ENCODE results near the gene SERPINA3.

The SERPINA3 gene

DNA sequence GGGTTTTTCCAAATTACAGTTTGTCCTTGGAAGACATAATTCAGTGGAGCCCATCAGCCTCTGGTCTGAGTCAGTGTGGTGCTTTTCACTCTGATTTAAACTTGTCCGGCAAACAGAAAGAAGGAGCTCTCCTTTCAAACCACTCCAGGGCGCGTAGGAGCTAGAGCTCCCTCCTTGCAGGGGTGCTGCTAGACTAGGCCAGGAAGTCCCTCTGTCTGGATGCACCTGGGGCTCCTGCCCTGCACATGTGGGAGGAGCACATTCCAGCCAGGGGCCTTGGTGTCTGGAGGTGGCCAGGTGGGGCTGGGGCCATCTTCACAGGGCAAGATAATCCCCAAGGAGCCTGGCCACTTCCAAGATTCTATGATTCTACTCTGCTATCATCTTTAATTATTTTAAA, 3.1 kb downstream of the SERPINA3 start:
- Mint-ChIP-seq H3K4me3 (no peak overlapping the region), H3K36me3 (peaks cover 3% of the 10 kb centered on the region), H3K27ac (no peak overlapping the region)

DNA sequence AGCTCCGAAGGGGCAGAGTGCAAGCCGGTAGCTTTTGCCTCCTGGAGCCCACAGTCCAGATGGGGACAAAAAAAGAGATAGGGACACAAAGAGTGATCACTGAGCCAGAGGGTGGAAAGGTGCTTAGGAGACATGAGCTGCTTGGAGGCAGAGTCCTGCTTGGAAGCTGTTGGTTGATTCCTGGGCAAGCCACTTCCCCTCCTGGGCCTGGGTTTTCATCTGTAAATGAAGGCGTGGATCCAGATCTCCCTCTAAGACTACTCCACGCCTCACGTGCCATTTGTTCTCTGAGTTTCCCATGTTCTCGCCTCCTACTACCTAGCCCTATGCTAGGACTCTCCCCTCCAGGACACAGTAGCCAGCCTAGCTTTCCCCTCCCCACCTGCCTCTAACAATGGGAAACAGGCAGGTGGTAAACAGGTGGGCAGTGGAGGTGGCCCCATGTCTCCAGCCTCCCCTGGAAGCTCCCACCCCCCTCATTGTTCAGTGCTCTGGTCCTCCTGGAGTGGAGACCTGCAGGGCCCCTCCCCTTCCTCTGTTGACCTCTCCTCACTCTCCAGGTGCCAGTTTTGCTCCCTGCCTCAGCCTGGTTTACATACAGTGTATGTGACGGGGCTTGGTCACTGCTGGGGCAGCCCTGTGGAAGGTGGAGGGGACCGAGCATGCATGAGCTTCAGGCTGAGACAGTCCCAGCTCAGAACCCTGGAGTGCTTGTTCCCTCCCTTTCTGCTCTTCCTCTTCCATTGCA, 3.8 kb downstream of the SERPINA3 start:
- H3K4me3 Mint-ChIP-seq, result no peak overlapping the region
- H3K36me3 Mint-ChIP-seq, result peaks cover 3% of the 10 kb centered on the region
- no peak overlapping the region for H3K27ac Mint-ChIP-seq
- H3K4me1 Mint-ChIP-seq (ENCODE audit: low read depth), result no peaks in the 10 kb centered on the region
- no peaks in the 10 kb centered on the region for H3K27me3 Mint-ChIP-seq
- H3K9me3 Mint-ChIP-seq (ENCODE audit: low read depth), result peaks cover 18% of the 10 kb centered on the region

More for the DNA sequence above, 3.1 kb downstream of the SERPINA3 start:
- Mint-ChIP-seq H3K4me1 (ENCODE audit: low read depth) (no peaks in the 10 kb centered on the region), H3K9me3 (ENCODE audit: low read depth) (peaks cover 18% of the 10 kb centered on the region), H3K27me3 (no peaks in the 10 kb centered on the region)

DNA sequence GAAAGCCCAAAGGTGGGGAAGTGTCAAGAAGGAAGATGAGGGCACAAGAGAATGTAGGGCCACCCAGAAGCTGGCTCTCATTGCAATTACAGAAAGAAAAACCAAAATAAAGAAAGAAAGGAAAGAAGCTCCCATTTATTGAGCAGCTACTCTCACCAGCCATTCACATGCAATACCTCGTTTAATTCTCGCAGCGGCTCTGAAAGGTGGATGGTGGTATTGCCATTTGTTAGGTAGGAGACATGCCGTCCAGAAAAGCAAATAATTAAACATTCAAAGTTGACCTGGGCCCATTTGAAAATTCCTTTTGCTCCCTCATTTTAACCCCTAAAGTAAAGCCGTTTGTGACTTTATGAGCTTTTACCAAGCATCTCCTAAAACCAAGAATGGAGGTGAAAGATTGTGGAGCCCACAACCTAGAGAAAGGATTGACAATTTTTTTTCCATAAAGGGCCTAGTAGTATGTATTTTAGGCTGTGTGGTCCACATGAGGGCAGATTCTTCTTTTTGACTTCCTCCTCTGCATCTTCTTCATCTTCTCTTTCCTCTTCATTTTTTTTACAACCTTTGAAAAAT, 5.3 kb downstream of the SERPINA3 start:
- H3K4me3 Mint-ChIP-seq, result no peak overlapping the region
- H3K9me3 Mint-ChIP-seq (ENCODE audit: low read depth), result peaks cover 18% of the 10 kb centered on the region
- H3K27me3 Mint-ChIP-seq, result no peaks in the 10 kb centered on the region
- peaks cover 3% of the 10 kb centered on the region for H3K36me3 Mint-ChIP-seq
- no peaks in the 10 kb centered on the region for H3K4me1 Mint-ChIP-seq (ENCODE audit: low read depth)
- no peak overlapping the region for H3K27ac Mint-ChIP-seq

DNA sequence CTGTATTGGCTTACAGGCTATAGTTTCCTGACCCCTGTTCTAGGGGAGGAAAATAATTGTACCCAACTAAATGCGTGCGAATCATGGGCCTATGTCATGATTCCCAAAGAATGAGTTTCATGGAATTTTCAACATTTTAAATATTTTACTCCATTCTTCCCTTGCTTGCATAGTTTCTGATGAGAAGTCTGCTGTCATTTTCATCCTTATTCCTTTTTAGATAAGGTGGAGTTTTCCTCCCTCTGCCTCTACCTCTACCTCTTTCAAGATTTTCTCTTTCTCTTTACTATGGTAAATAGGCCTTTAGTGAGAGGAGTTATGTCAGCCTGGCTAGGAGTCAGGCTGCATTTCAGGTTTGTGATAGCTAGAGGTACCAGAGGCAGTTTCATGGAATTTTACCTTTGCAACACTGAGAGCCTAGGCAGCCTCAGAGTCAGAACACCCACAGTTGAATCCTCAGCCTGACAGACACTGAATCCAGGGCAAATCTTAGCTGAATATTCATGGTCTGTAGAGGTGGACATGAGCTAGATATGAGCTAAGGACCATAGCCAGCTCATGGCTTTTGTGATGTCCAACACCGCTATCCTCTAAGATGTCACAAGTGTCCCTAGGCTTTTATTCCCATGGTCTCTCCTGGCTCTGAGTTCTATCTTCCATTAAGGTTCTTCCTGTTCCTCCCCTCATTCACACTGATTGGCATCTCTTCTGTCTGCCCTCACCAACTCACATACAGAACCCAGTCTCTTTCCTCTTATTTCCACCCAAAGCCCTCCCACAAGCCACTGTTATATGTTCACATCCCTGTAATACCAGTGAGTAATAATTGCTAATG, 6.0 kb downstream of the SERPINA3 start:
- peaks cover 3% of the 10 kb centered on the region for H3K36me3 Mint-ChIP-seq
- H3K4me1 Mint-ChIP-seq (ENCODE audit: low read depth), result no peaks in the 10 kb centered on the region
- peaks cover 18% of the 10 kb centered on the region for H3K9me3 Mint-ChIP-seq (ENCODE audit: low read depth)
- H3K27me3 Mint-ChIP-seq, result no peaks in the 10 kb centered on the region
- no peak overlapping the region for H3K27ac Mint-ChIP-seq
- H3K4me3 Mint-ChIP-seq, result no peak overlapping the region

DNA sequence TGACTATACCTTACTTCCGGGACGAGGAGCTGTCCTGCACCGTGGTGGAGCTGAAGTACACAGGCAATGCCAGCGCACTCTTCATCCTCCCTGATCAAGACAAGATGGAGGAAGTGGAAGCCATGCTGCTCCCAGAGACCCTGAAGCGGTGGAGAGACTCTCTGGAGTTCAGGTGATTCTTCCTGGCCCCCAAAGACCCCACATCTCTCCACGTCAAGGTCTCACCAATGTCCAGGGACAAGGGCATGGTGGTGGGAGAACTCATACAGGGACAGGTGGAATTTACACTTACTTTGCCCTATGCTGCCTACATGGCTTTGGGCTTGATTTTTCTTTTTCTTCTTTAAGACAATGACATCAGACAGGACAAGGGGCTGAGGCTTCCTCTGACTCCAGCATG, 7.1 kb downstream of the SERPINA3 start:
- no peaks in the 10 kb centered on the region for H3K4me1 Mint-ChIP-seq (ENCODE audit: low read depth)
- no peak overlapping the region for H3K27ac Mint-ChIP-seq
- peaks cover 18% of the 10 kb centered on the region for H3K9me3 Mint-ChIP-seq (ENCODE audit: low read depth)
- H3K36me3 Mint-ChIP-seq, result peaks cover 3% of the 10 kb centered on the region
- no peak overlapping the region for H3K4me3 Mint-ChIP-seq
- no peaks in the 10 kb centered on the region for H3K27me3 Mint-ChIP-seq

DNA sequence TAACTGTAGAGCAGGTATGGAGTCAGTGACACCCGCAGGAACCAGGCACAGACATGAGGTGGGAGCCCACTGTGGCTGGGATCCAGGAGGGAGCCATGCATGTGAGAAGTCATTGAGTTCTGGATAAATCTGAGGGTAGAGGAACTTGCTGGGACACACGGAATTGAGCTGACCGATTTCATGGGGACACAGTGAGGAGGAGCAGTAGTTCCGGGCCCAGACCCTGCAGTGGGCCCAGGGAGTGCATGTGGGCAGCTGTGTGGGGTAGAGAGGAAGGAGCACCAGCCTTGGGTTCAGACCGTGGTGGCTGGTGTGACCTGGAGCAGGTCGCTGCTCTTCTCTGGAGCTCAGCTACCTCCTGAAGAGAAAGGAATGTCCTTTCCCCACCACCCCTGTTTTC, 8.4 kb downstream of the SERPINA3 start:
- H3K36me3 Mint-ChIP-seq, result peaks cover 3% of the 10 kb centered on the region
- H3K4me1 Mint-ChIP-seq (ENCODE audit: low read depth), result no peaks in the 10 kb centered on the region

DNA sequence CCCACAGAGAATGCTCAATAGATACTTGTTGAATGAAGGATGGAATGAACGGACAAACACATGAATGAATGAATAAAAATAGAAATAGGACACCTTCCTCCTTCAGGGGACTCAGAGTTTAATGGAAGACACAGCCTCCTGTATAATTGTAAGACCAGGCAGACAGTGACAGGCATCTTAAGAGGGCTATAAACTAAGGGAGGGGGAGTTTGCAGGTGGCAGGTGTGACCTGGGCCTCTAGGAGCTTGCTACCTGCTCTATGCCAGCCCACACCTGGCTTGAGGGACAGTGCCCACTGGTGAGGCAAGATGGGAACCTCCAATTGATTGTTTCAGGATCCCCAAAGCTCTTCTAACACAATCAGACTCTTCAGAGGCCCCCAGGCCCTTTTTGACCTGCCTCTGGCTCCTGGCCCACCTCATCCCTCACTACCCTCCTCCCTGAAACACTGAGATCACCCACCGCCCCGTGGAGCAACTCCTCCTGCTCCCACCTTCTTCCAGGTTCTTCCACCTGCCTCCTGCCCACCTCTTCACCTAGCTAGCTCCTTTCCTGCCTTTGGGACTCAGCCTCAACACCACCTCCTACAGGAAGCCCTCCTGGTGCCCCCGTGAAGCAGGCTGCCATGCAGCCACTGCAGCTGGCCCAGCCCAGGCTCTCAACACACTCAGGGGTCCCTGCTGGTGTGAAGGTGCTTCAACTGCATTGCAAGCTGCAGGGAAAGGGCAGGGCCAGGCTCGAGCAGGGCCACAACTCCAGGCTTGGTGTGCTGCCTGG, 9.4 kb downstream of the SERPINA3 start:
- no peaks in the 10 kb centered on the region for H3K4me1 Mint-ChIP-seq (ENCODE audit: low read depth)
- H3K9me3 Mint-ChIP-seq (ENCODE audit: low read depth), result peaks cover 18% of the 10 kb centered on the region
- H3K36me3 Mint-ChIP-seq, result peaks cover 3% of the 10 kb centered on the region
- H3K27ac Mint-ChIP-seq, result no peak overlapping the region
- no peak overlapping the region for H3K4me3 Mint-ChIP-seq
- H3K27me3 Mint-ChIP-seq, result no peaks in the 10 kb centered on the region

More for the DNA sequence above, 8.4 kb downstream of the SERPINA3 start:
- H3K9me3 Mint-ChIP-seq (ENCODE audit: low read depth), result peaks cover 18% of the 10 kb centered on the region
- H3K27me3 Mint-ChIP-seq, result no peaks in the 10 kb centered on the region
- no peak overlapping the region for H3K4me3 Mint-ChIP-seq
- H3K27ac Mint-ChIP-seq, result no peak overlapping the region

DNA sequence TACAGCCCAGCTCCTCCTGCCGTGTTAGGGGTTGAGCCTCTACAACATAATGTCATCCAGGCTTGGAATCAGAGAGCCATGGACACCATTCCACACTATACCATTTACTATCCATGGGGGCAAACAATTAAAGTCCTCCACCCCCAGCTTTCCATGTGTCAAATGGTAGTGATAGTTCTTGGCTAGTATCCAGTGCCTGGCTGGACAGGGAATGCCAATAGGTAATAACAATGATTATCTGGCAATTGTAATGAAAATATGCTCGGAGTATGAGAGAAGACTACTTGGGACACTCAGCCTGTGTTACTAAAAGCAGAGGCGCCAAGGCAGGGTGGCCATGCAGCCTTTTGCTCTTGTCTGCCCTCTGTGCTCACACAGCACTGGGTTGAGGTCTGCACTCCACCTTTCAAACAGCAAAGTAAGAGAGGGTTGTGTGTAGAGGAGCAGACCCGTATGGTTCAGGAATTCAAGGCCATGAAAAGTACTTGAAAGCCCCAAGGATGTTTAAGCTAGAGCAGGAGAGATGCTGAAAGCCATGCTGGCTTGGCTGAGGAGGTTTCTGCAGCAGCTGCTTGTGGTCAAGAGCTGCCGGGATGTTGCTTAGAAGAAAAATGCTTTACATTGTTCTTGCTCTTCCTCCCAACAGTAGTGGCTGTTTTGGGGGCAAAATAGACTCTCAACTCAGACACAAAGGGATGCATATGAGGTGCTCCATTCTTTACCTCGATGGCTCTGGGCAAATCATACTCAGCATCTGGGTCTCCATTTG, 10.6 kb downstream of the SERPINA3 start:
- no peaks in the 10 kb centered on the region for H3K4me1 Mint-ChIP-seq (ENCODE audit: low read depth)
- H3K4me3 Mint-ChIP-seq, result no peak overlapping the region
- peaks cover 3% of the 10 kb centered on the region for H3K36me3 Mint-ChIP-seq
- H3K27ac Mint-ChIP-seq, result no peak overlapping the region
- peaks cover 10% of the 10 kb centered on the region for H3K9me3 Mint-ChIP-seq (ENCODE audit: low read depth)
- no peaks in the 10 kb centered on the region for H3K27me3 Mint-ChIP-seq

DNA sequence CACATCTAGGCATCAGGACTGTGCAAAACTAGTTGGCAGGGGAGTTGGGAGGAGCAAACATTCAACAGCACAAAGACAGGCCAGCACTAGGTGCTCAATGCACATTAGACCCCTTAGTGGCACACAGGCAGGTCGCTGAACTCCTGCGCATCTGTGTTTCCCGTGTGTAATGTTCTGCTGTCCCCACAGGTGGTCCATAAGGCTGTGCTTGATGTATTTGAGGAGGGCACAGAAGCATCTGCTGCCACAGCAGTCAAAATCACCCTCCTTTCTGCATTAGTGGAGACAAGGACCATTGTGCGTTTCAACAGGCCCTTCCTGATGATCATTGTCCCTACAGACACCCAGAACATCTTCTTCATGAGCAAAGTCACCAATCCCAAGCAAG, 11.2 kb downstream of the SERPINA3 start:
- no peak overlapping the region for H3K27ac Mint-ChIP-seq
- H3K4me1 Mint-ChIP-seq (ENCODE audit: low read depth), result no peaks in the 10 kb centered on the region
- peaks cover 3% of the 10 kb centered on the region for H3K36me3 Mint-ChIP-seq
- peaks cover 7% of the 10 kb centered on the region for H3K9me3 Mint-ChIP-seq (ENCODE audit: low read depth)
- no peak overlapping the region for H3K4me3 Mint-ChIP-seq
- no peaks in the 10 kb centered on the region for H3K27me3 Mint-ChIP-seq

DNA sequence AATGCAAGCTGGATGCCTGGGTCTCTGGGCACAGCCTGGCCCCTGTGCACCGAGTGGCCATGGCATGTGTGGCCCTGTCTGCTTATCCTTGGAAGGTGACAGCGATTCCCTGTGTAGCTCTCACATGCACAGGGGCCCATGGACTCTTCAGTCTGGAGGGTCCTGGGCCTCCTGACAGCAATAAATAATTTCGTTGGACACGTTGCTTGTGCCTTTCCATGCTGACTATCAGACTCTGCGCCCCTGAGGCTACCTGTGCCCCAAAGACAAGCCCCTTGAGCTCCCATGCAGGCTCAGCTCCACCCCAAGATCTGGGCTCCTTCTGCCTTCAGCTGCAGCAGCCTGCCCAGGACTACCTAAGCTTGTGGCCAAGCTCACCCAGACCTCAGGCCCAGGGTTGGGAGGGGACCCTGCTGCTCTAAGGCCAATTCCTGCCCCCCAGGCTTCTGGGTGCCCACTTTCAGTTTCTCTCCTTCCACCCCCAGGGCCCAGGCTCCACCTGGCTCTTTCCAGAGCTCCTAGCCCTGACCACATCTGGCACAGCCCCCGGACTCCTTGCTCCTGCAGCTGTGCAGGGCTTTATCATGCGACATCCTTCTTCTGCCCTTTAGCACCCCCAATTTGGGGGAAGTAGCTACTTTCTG, 11.8 kb downstream of the SERPINA3 start:
- H3K36me3 Mint-ChIP-seq, result no peaks in the 10 kb centered on the region
- H3K4me3 Mint-ChIP-seq, result no peak overlapping the region
- H3K9me3 Mint-ChIP-seq (ENCODE audit: low read depth), result peaks cover 1% of the 10 kb centered on the region
- no peak overlapping the region for H3K27ac Mint-ChIP-seq
- no peaks in the 10 kb centered on the region for H3K27me3 Mint-ChIP-seq
- no peaks in the 10 kb centered on the region for H3K4me1 Mint-ChIP-seq (ENCODE audit: low read depth)

DNA sequence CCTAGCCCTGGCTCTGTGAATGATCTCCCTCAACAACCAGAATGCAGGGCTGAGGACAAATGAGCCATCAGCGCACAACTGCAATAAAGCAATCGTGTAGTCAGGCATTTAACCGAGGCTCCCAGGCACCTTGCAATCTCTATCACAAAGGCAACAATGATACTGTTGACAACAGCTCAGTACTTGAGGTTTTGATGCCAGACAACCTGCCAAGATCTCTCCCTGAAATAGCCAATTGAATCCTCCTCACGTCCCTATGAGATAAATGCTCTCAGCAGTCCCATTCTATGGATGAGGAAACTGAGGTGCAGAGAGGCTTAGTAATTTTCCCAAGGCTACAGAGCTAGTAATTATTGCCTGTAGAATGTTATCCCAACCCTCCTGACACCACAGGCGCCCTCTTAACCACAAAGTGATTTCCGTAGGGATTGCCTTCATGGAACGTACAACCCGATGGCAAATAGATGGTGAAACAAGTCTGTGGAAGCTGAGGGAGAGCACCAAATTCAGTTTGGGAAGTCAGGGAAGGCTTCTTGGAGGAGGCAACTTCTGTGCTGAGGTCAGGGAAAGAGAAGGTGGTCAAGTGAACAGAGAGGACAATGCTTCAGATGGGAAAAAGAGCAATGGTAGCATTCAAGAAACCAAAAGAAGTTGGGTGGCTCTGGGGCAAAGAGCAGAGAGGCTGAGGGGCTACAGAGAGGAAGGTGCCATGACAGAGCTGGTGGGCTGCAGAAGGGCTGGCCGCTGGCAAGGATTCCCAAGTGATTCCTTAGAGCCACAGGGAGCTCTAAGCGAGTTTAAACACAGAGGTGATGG, 12.6 kb downstream of the SERPINA3 start:
- no peaks in the 10 kb centered on the region for H3K27me3 Mint-ChIP-seq
- no peaks in the 10 kb centered on the region for H3K4me1 Mint-ChIP-seq (ENCODE audit: low read depth)
- no peak overlapping the region for H3K4me3 Mint-ChIP-seq
- no peaks in the 10 kb centered on the region for H3K36me3 Mint-ChIP-seq
- no peaks in the 10 kb centered on the region for H3K9me3 Mint-ChIP-seq (ENCODE audit: low read depth)
- H3K27ac Mint-ChIP-seq, result no peak overlapping the region

DNA sequence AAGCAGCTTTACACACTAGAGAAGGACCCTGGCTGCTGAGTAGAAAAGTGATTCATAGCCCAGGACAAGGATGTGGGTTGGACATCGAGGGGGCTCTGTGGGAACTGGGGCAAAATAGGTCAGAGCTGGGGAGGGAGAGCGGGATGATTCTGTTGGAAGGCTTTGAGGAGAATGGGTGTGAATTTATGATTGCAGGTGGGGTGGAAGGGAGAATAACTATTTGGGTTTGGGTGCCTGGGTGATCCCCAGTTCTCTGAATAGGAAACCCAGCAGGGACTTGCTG, 13.1 kb downstream of the SERPINA3 start:
- H3K9me3 Mint-ChIP-seq (ENCODE audit: low read depth), result no peaks in the 10 kb centered on the region
- no peak overlapping the region for H3K4me3 Mint-ChIP-seq
- no peak overlapping the region for H3K27ac Mint-ChIP-seq
- no peaks in the 10 kb centered on the region for H3K4me1 Mint-ChIP-seq (ENCODE audit: low read depth)
- H3K36me3 Mint-ChIP-seq, result no peaks in the 10 kb centered on the region
- H3K27me3 Mint-ChIP-seq, result no peaks in the 10 kb centered on the region

DNA sequence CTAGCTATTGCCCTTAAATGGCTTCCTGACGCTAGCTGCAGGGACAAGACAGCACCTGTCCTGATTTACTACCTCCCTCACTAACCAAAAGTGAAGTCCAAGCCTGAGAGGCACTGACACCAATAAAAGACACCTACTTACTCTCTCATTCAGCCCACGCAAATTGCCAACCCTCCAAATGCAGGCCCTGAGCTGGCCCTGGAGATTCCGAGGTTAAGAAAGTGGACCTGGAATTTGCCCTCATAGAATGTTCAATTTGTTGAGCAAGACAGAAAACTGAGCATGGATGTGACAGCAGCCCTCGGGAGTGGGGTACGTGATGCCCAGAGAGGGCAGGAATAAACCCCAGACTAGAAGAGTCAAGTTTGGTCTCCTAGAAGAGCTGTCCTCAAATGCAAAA, 16.4 kb downstream of the SERPINA3 start:
- Mint-ChIP-seq H3K4me3 (no peak overlapping the region), H3K36me3 (no peaks in the 10 kb centered on the region), H3K4me1 (ENCODE audit: low read depth) (no peaks in the 10 kb centered on the region), H3K27me3 (peaks cover 3% of the 10 kb centered on the region), H3K27ac (no peak overlapping the region), H3K9me3 (ENCODE audit: low read depth) (no peaks in the 10 kb centered on the region)

Data from activated naive CD8-positive, alpha-beta T cell (primary cell).